ENCODE data around the gene PDZK1IP1. TPM values are rescaled to one million over a fixed set of nuclear protein-coding genes. Genes with fewer than 3 reads are reported as not detected.

The PDZK1IP1 gene
- total and polyA plus RNA-seq, 2 of the 13 experiments (the other 11 are each of a cell fraction or from before 2014, with no cell fraction given), result 0.24 to 1.6 TPM

- Histone ChIP-seq H3K27ac (ENCODE audit: extremely low read length, insufficient read depth, low read length) (no peak overlapping the region), H3K9me3 (ENCODE audit: low read length) (no peaks in the 10 kb centered on the region), H3K4me2 (ENCODE audit: low read depth, low read length) (no peak overlapping the region), H2AFZ (ENCODE audit: low read length) (no peak overlapping the region), H4K20me1 (ENCODE audit: insufficient read depth, low read length) (no peaks in the 10 kb centered on the region), H3K27me3 (ENCODE audit: control insufficient read depth in 1 of 2, insufficient read depth in 2 of 2, low read length in 2 of 2) (peaks cover 6 to 41% of the 10 kb centered on the region in 2 experiments; a peak in 3 of 5 replicates), H3K36me3 (replicated peaks in 1 of 2; ENCODE audit: control insufficient read depth in 1 of 2, insufficient read depth in 2 of 2, low read length in 2 of 2) (no peaks in the 10 kb centered on the region), H3K9ac (ENCODE audit: insufficient read depth, low read depth, low read length) (no peak overlapping the region), H3K4me3 (replicated peaks in 1 of 3; ENCODE audit: insufficient read depth in 1 of 3, low read depth in 2 of 3, low read length in 3 of 3) (no peak overlapping the region), H3K4me1 (ENCODE audit: insufficient read depth, low read length) (peaks cover 29% of the 10 kb centered on the region), H3K79me2 (ENCODE audit: insufficient read depth, low read length) (no peaks in the 10 kb centered on the region)
- BruUV-seq (replicated peaks), result no TSS peak
- in situ Hi-C loops (cut with HindIII; ENCODE audit: extremely low pct_ligation_motif_present, low pct_unique_long_range_greater_than_20kb) (no loop called here), intact Hi-C loops (cut with micrococcal nuclease; ENCODE audit: unreplicated experiment) (no loop called here)
- DNase-seq (ENCODE audit: low spot score), result no peak
- ATAC-seq, result no peak
- TF ChIP-seq ZMYM3 (CRISPR knock-in tag; IDR thresholded peaks at IDR 0.05), result 0 out of 2 replicates have a peak, but pooled peaks have one; percentile 27
- no peak for TF ChIP-seq STAG1 (CRISPR knock-in tag; IDR thresholded peaks at IDR 0.05)
- TF ChIP-seq ZNF629 (CRISPR knock-in tag; conservative IDR thresholded peaks at IDR 0.05), result peak; percentile 84
- CTCF ChIA-PET (ENCODE audit: low intra/inter-chr PET ratio, low total read pairs), result no interaction called here
- WGBS (ENCODE audit: low lambda C conversion rate), result 14% methylated on average over 2 of the region's 3 CpGs
- FAIRE-seq, result no peak
- POLR2A ChIA-PET, result no interaction called here
Measured at GRCh38 chr1:47209725-47210325, 20.0 kb upstream of the PDZK1IP1 start.

- H3K4me3 ChIP-seq (replicated peaks in 1 of 3; ENCODE audit: insufficient read depth in 1 of 3, low read depth in 2 of 3, low read length in 3 of 3), result no peak overlapping the region
- no peaks in the 10 kb centered on the region for H3K36me3 ChIP-seq (replicated peaks in 1 of 2; ENCODE audit: control insufficient read depth in 1 of 2, insufficient read depth in 2 of 2, low read length in 2 of 2)
- peaks cover 6 to 34% of the 10 kb centered on the region in 2 experiments; a peak in 3 of 5 replicates for H3K27me3 ChIP-seq (ENCODE audit: control insufficient read depth in 1 of 2, insufficient read depth in 2 of 2, low read length in 2 of 2)
- CTCF ChIA-PET (ENCODE audit: low intra/inter-chr PET ratio, low total read pairs), result no interaction called here
- peaks cover 24% of the 10 kb centered on the region for H3K4me1 ChIP-seq (ENCODE audit: insufficient read depth, low read length)
- no peak overlapping the region for H3K27ac ChIP-seq (ENCODE audit: extremely low read length, insufficient read depth, low read length)
- POLR2A ChIA-PET, result no interaction called here
- no peak overlapping the region for H2AFZ ChIP-seq (ENCODE audit: low read length)
- no TSS peak for BruUV-seq (replicated peaks)
- in situ Hi-C loops (cut with HindIII; ENCODE audit: extremely low pct_ligation_motif_present, low pct_unique_long_range_greater_than_20kb), result no loop called here
- ATAC-seq (no peak), FAIRE-seq (no peak), DNase-seq (ENCODE audit: low spot score) (no peak)
- no peak overlapping the region for H3K4me2 ChIP-seq (ENCODE audit: low read depth, low read length)
- no peaks in the 10 kb centered on the region for H3K79me2 ChIP-seq (ENCODE audit: insufficient read depth, low read length)
- H4K20me1 ChIP-seq (ENCODE audit: insufficient read depth, low read length), result no peaks in the 10 kb centered on the region
- WGBS (ENCODE audit: low lambda C conversion rate), result 41% methylated on average over 6 of the region's 8 CpGs
- no peak overlapping the region for H3K9ac ChIP-seq (ENCODE audit: insufficient read depth, low read depth, low read length)
- intact Hi-C loops (cut with micrococcal nuclease; ENCODE audit: unreplicated experiment), result no loop called here
- no peaks in the 10 kb centered on the region for H3K9me3 ChIP-seq (ENCODE audit: low read length)
- TF ChIP-seq GRHL1 (CRISPR knock-in tag; conservative IDR thresholded peaks at IDR 0.05) (no peak), PRDM4 (CRISPR knock-in tag; IDR thresholded peaks at IDR 0.05; ENCODE audit: borderline replicate concordance) (no peak)
Measured at GRCh38 chr1:47209091-47209490, 19.3 kb upstream of the PDZK1IP1 start.

Measured in HepG2 (cell line).